Measurements from ENCODE around the gene TDRD12. TPM values are rescaled to one million over a fixed set of nuclear protein-coding genes. Genes with fewer than 3 reads are reported as not detected.
"Not testable (repeated sequence)": the region's sequence is repeated elsewhere in the genome, so short reads cannot be mapped to it uniquely, and the experiment has no call there.

Gene TDRD12
- total RNA-seq, 1 experiment from 2014 or later: not detected

DNA sequence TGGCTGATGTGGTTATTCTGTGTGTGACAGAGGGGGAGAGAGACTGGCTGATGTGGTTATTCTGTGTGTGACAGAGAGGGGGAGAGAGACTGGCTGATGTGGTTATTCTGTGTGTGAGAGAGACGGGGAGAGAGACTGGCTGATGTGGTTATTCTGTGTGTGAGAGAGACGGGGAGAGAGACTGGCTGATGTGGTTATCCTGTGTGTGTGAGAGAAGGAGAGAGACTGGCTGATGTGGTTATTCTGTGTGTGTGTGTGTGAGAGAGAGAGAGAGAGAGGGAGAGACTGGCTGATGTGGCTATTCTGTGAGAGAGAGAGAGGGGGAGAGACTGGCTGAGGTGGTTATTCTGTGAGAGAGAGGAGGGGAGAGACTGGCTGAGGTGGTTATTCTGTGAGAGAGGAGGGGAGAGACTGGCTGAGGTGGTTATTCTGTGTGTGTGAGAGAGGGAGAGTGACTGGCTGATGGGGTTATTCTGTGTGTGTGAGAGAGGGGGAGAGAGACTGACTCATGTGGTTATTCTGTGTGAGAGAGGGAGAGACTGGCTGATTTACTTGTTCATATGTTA lies 27.1 kb downstream of the TDRD12 start:
- not testable (repeated sequence) for DNase-seq (ENCODE audit: extremely low read depth, low read depth)

DNA sequence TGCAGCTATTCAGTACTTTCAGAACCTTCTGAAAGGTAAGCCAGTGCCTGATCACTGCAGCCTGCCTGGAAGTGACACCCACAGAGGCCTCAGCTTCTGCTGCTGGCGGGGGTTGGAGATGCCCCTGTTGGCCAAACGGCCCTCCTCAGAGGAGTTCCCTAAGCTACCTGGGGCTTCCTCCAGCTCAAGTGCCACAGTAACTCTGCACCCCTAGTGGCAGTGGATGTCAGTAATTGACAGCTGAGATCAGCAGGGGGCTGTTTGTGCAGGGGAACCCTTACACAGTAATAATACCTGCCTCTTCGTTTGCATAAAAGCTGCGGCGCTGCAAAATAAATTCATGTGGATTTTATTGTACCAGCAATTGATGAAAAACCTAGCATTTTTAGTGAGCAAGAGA lies 28.9 kb downstream of the TDRD12 start:
- DNase-seq (ENCODE audit: extremely low read depth, low read depth): no peak

DNA sequence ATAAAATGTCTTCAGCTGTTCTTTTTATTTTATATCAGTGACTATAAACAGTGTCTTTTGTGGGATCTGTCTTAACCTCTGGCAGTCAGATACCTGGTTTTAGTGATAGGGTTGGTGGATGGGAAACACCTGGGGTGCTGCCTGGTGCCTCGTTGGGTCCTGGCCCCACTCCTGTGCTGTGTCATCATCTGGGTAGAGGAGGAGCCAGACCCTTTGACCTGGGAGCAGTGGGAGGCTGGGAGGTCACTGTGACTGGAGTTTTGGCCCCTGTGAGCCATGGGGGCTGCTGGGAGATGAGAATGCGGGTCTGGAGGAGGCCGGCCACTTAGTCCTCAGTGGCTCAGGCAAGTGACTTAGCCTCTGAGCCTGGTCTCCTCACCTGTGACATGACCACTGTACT lies 29.4 kb downstream of the TDRD12 start:
- no peak for DNase-seq (ENCODE audit: extremely low read depth, low read depth)

DNA sequence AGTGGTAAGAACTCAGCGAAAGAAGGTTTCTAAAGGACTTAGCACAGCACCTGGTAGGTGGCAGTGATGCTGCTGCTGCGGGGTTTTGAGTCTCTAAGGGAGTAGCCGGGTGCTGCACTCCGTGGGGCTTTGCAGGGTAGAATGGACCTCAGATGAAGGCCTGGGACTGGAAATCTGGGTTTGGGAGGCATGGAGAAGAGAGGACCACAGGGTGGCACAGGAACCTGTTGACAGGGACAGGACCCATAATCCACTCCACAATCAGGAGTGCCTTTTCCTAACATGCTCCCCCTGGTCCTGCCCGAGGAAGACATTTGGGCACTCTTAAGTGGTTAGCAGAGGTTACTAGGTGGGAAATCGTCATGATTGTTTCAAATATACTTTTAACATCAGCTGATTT lies 29.8 kb downstream of the TDRD12 start:
- DNase-seq (ENCODE audit: extremely low read depth, low read depth): no peak

DNA sequence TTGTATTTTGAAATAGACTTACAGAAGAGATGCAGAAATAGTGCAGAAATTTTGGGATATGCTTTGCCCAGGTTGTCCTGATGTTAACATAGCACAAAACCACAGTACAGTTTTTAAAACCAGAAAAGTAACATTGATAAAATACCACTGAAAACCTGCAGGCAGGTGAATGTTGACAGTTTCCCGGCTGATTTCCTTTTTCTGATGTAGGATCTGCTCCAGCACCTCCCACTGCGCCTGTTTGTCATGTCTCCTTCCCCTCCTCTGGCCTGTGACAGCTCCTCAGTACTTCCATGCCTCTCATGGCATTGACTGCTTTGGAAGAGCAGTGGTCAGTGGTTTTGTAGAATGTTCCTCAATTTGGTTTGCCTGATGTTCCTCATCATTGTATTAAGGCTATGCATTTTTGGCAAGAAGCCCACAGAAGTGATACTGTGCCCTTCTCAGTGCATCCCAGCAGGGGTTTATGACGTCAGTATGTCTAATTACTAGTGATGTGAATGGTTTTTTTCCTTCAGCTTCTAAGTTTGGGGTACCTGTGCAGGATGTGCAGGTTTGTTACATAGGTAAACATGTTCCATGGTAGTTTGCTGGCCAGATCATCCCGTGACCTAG lies 31.0 kb downstream of the TDRD12 start:
- no peak for DNase-seq (ENCODE audit: extremely low read depth, low read depth)

DNA sequence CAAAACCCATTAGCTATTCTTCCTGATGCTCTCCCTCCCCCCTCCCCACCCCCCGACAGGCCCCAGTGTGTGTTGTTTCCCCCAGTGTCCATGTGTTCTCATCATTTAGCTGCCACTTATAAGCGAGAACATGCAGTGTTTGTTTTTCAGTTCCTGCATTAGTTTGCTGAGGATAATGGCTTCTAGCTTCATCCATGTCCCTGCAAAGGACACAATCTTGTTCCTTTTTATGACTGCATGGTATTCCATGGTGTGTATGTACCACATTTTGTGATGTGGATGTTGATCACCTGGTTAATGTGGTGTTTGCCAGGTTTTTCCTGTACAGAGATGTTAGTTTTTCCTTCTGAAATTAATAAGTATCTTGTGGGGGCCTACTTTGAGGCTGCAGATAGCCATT lies 31.5 kb downstream of the TDRD12 start:
- DNase-seq (ENCODE audit: extremely low read depth, low read depth): no peak

DNA sequence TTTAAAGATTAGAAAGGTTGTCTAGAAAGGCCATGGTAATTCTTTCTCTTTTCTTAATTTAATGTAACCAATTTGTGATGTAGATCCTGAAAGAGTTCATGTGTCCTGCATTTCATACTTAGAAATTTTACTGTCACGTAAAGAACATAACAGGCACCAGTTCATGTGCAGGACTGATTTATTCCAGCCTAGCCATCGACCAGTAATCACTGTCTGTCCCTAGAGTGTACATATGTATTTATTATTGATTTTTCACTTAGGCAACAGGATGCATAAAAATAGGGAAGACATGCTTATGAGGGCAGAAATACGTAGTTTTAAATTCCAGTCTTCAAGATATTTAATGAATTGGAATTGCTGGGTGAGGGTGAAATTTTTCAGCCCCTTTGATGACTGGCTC lies 37.6 kb downstream of the TDRD12 start:
- no peak for DNase-seq (ENCODE audit: extremely low read depth, low read depth)

DNA sequence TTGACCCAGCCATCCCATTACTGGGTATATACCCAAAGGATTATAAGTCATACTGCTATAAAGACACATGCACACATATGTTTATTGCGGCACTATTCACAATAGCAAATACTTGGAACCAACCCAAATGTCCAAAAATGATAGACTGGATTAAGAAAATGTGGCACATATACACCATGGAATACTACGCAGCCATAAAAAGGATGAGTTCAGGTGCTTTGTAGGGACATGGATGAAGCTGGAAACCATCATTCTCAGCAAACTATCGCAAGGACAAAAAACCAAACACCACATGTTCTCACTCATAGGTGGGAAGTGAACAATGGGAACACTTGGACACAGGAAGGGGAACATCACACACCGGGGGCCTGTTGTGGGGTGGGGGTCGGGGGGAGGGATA lies 45.8 kb downstream of the TDRD12 start:
- not testable (repeated sequence) for DNase-seq (ENCODE audit: extremely low read depth, low read depth)

DNA sequence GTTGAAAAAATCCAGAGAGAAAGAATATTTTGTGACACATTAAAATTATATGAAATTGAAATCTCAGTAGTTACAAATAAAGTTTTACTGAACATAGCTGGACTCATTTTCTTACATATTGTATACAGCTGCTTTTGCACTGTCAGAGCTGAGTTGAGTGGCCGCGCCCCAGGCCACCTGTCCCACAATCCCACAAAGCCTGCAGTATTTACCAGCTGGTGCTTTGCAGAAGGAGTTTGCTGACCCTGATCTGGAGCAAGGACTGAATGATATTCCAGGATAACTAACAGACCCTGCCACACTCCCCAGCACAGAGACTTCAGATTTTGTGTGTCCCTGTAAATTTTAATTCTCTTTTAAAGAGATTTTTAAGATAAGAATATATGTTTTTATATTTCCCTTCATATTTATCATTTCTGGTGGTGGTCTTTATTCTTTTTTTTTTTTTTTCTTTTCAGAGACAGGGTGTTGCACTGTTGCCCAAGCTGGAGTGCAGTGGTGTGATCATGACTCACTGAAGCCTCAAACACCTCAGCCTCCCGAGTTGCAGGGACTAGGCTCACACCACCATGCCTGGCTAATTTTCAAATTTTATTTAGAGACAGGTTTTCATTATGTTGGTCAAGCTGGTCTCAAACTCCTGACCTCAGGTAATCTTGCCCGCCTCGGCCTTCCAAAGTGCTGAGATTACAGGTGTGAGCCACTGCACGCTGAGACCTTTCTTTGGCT lies 48.5 kb downstream of the TDRD12 start:
- no peak for DNase-seq (ENCODE audit: extremely low read depth, low read depth)

DNA sequence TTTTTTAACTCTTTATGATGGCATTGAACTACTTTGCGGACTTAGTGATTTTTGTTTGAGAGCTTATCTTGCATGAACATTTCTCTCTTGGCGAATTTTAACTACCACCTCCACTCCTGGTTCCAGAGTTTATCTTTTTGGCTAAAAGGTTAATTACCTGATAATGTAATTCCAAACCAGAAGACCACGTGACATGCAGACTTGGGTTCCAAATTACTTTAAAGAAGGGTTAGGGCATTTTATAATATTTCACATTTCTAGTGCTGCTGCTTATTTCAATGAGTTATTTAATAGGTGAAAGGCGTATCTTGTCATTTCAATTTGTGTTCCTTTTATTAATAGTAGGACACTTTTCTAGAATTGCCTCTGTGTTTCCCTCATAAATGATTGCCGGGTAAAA lies 52.0 kb downstream of the TDRD12 start:
- no peak for DNase-seq (ENCODE audit: extremely low read depth, low read depth)

DNA sequence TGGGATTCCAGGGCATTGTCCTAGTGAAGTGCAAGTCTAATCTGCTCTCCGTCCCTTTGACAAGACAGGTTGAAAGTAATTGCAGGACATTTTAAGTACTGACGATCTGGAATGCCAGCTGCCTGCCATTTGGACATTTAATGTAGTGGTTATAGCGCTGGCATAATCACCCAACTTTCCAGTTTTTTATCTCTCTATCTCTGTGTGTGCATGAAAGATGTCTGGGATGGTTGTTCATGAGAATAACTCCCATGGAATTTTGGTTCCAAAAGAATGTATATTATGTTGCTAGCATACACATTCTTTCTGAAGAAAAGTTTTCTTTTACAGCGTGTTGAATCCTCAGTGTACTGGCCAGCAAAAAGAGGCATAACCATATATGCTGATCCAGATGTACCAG lies 53.6 kb downstream of the TDRD12 start:
- no peak for DNase-seq (ENCODE audit: extremely low read depth, low read depth)

DNA sequence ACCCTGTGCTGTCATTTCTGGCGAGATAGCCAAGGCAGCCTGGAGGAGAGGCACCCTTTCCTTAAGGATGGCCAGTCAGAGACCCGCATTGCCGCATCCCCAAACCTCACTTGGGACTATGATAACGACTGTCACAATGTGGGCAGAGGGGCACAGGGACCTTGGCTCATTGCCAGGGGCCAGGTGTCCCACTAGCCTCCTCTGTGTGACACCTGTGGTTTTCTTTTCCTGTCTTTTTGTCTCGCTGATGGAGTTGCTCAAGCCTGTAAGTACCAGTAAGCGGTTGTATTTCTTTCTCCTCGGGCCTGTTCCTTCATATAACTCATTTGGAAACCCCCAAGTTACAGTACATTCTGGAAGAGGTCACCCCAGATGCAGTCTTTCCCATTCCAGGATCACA lies 59.5 kb downstream of the TDRD12 start:
- no peak for DNase-seq (ENCODE audit: extremely low read depth, low read depth)

DNA sequence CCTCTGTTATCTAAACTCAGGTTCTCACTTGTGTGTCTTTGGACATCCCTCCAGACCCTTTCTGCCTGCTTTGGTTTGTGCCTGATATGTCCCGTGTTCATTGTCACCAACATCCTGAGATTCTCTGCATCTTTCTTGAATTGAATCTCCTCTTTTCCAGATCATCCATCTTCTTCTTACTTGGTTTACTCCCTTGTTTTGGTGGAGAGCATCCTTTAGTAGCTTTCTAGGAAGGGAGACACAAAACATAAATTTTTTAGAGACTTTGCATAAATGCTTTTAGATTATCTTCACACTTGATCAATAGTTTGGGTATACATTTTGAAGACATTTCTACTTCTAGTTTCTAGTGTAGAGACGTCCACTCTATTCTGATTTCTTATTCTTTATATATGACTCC lies 61.7 kb downstream of the TDRD12 start:
- DNase-seq (ENCODE audit: extremely low read depth, low read depth): no peak

DNA sequence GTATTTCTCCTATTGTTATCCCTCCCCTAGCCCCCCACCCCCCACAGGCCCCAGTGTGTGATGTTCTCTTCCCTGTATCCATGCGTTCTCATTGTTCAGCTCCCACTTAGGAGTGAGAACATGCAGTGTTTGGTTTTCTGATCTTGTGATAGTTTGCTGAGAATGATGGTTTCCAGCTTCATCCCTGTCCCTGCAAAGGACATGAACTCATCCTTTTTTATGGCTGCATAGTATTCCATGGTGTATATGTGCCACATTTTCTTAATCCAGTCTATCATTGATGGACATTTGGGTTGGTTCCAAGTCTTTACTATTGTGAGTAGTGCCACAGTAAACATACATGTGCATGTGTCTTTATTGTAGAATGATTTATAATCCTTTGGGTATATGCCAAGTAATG lies 62.5 kb downstream of the TDRD12 start:
- DNase-seq (ENCODE audit: extremely low read depth, low read depth): not testable (repeated sequence)

DNA sequence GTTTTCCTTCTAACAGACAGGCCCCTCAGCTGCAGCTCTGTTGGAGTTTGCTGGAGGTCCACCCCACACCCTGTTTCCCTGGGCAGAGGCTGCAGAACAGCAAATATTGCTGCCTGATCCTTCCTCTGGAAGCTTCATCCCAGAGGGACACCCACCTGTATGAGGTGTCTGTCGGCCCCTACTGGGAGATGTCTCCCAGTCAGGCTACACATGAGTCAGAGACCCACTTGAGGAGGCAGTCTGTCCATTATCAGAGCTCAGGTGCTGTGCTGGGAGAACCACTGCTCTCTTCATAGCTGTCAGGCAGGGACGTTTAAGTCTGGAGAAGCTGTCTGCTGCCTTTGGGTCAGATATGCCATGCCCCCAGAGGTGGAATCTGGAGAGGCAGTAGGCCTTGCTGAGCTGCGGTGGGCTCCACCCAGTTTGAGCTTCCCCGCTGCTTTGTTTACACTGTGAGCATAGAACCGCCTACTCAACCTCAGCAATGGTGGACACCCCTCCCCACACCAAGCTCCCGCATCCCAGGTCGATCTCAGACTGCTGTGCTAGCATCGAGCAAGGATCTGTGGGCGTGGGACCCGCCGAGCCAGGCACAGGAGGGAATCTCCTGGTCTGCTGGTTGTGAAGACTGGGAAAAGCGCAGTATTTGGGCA lies 67.7 kb downstream of the TDRD12 start:
- DNase-seq (ENCODE audit: extremely low read depth, low read depth): not testable (repeated sequence)

DNA sequence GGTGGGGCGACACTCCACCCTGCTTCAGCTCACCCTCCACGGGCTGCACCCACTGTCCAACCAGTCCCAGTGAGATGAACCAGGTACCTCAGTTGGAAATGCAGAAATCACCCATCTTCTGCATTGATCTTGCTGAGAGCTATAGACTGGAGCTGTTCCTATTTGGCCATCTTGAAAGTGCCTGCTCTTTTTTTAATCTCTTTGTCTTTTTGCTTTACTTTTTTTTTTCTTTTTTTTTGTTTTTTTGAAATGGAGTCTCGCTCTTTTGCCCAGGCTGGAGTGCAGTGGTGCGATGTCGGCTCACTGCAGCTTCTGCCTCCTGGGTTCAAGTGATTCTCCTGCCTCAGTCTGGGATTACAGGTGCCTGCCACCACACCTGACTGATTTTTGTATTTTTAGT lies 68.3 kb downstream of the TDRD12 start:
- DNase-seq (ENCODE audit: extremely low read depth, low read depth): not testable (repeated sequence)

DNA sequence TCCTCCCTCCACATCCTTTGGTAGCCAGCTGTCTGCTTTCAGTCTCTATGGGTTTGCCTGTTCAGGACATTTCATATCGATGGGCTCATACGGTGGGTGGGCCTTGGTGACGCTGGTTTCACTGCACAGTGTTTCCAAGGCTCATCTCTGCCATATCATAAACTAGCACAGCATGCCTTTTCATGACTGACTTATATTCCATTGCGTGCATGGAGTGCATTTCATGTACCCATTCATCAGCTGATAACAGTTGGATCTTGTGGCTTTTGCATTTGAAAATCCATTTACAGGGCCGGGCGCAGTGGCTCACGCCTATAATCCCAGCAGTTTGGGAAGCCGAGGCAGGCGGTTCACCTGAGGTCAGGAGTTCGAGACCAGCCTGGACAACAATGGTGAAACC lies 69.9 kb downstream of the TDRD12 start:
- no peak for DNase-seq (ENCODE audit: extremely low read depth, low read depth)

DNA sequence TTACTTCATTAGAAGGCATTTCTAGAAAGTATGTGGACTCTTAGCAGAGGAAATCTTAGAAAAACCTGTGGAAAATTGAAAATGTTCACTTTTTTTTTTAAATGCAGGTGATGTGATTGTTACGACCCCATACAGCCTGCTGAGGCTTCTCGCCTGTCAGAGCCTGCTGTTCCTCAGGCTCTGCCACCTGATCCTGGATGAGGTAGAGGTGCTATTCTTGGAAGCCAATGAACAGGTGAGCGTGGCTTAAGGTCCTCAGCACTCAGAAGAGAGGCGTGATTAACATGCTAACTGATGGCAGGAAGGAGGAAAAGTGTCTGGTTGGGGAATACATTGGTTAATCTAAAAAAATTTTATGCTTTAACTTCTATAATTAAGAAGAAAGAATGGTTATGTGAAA lies 78.6 kb downstream of the TDRD12 start:
- DNase-seq (ENCODE audit: extremely low read depth, low read depth): no peak

DNA sequence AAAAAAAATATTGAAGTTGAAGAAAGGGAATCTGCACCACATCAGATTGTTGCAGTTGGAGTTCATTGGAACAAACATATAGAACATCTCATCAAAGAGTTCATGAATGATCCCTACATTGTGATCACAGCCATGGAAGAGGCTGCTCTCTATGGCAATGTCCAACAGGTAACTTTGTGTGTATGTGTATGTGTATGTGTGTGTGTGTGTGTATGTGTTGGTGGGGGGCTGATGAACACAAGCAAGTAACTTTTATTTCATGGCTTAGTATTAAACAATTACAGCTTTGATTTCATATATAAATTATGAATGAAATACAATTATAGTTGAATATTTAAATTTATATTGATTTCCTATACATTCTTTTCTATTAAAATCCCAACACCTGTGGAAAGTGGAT lies 80.6 kb downstream of the TDRD12 start:
- DNase-seq (ENCODE audit: extremely low read depth, low read depth): no peak

DNA sequence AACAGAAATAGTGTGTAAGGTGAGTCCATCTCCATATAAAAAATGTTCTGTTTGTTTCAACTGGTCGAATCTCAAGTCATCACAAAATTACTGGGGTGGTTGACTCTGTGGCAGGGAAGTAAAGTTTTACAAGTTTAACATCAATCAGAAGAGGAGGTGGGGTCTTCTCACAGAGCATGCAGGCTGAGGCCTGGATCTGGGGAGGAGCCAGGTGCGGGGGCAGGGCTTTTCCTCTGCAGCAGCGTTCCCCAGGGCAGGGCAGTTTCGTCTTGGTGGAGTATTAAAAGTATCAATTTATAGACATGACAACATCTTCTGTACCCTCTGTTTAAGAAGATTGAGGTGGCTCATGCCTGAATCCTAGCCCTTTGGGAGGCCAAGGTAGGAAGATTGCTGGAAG lies 81.2 kb downstream of the TDRD12 start:
- DNase-seq (ENCODE audit: extremely low read depth, low read depth): no peak

DNA sequence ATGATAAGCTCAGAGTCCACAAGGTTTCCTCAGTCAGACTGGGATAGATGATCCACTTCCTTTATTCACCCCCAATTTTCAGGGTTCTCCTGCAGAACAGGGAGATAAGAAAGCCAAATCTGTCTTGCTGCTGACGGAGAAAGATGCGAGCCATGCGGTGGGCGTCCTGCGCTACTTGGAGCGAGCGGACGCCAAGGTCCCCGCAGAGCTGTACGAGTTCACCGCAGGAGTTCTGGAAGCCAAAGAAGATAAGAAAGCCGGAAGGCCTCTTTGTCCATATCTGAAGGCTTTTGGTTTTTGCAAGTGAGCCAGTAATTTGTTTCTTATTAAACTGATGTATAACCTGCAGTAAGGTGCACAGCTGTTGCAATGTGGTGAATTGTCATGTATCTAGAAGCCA lies 83.3 kb downstream of the TDRD12 start:
- no peak for DNase-seq (ENCODE audit: extremely low read depth, low read depth)

DNA sequence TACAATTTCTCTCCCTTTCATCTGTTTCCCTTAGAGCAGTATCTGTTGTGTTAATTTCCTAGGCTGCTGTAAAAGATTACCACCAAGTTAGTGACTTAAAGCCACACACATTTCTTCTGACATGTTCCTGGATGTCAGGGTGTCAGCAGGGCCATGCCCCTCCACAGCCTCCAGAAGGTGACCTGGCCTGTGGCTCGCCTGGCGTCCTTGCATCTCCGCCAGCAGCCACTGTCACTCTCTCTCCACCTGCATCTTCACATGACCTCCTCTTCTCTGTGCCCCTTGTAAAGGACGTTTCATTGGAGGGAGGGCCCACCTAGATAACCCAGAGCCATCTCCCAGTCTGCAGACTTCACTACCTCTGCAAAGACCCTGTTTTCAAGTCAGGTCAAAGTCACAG lies 88.7 kb downstream of the TDRD12 start:
- DNase-seq (ENCODE audit: extremely low read depth, low read depth): no peak

All from NCI-H460 (cell line).